PC-3 (cell line): Measurements from ENCODE around the gene ZNF544.

Experiments used
- EZH2phosphoT487 ChIP-seq: fragments of 300-600 bp; sonication (generic); IDR thresholded peaks from 2 replicates; pipeline ENCODE4 v1.6.1; 2018; ENCODE audit warnings: mild to moderate bottlenecking, antibody characterized with exemption, low read length, borderline replicate concordance
- TF ChIP-seq, protein P1 (sequence below): fragments of 300-600 bp; sonication (generic); conservative IDR thresholded peaks from 2 replicates; pipeline ENCODE4 v1.5.1; 2017; ENCODE audit warnings: antibody characterized with exemption, low read depth, mild to moderate bottlenecking, low read length

- TF ChIP-seq EZH2phosphoT487 = no peak
- TF ChIP-seq, protein P1, sequence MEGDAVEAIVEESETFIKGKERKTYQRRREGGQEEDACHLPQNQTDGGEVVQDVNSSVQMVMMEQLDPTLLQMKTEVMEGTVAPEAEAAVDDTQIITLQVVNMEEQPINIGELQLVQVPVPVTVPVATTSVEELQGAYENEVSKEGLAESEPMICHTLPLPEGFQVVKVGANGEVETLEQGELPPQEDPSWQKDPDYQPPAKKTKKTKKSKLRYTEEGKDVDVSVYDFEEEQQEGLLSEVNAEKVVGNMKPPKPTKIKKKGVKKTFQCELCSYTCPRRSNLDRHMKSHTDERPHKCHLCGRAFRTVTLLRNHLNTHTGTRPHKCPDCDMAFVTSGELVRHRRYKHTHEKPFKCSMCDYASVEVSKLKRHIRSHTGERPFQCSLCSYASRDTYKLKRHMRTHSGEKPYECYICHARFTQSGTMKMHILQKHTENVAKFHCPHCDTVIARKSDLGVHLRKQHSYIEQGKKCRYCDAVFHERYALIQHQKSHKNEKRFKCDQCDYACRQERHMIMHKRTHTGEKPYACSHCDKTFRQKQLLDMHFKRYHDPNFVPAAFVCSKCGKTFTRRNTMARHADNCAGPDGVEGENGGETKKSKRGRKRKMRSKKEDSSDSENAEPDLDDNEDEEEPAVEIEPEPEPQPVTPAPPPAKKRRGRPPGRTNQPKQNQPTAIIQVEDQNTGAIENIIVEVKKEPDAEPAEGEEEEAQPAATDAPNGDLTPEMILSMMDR = no peak
These were observed 8.6 kb downstream of the ZNF544 start for GRCh38 chr19:58237324-58237723.
